CD4-positive, alpha-beta T cell (primary cell): ENCODE measurements around the gene SHTN1. TPM values are rescaled to one million over a fixed set of nuclear protein-coding genes. Genes with fewer than 3 reads are reported as not detected.

ENCODE experiments used
- ATAC-seq: fragments of 200-7000 bp; cut with Tn5 transposase; one replicate; pipeline ENCODE4 v1.10.0; 2022; ENCODE audit warnings: mild to moderate bottlenecking; ENCODE audit not compliant: poor library complexity
- CTCF ChIA-PET: fragments of 350-600 bp; sonication (Branson Sonifier 250); formaldehyde crosslinking; loops from one replicate; lab custom pipeline; 2021; ENCODE audit warnings: antibody characterized with exemption, inconsistent platforms; lab: Charles Lee
- POLR2A ChIA-PET: fragments of 350-600 bp; sonication (Branson Sonifier 250); formaldehyde crosslinking; loops from one replicate; lab custom pipeline; 2021; ENCODE audit warnings: antibody characterized with exemption, inconsistent platforms; lab: Charles Lee
- DNase-seq, 14 experiments: peaks; one replicate each; pipeline ENCODE4 v3.0.0-alpha.2; 2013 to 2020; ENCODE audit warnings: mixed read lengths in 2 of 14
- H3K27ac ChIP-seq, 2 donors: one replicate each; pipeline versions ENCODE4 v1.5.1 to v1.7.0; 2013; ENCODE audit warnings: low read length in 2 of 2, low read depth in 1 of 2, mild to moderate bottlenecking in 1 of 2
- H3K27me3 ChIP-seq, 2 experiments: 1 replicate in 1 of 2; 2 replicates in 1 of 2; pipeline versions ENCODE4 v1.6.1 to v1.7.0; 2013; ENCODE audit warnings: low read length in 2 of 2, control low read depth in 1 of 2, mild to moderate bottlenecking in 1 of 2, moderate library complexity in 1 of 2; ENCODE audit not compliant: insufficient read depth in 2 of 2, control insufficient read depth in 1 of 2
- H3K36me3 ChIP-seq: one replicate; pipeline ENCODE4 v1.6.1; 2013; ENCODE audit warnings: low read length, control low read depth; ENCODE audit not compliant: insufficient read depth
- H3K4me1 ChIP-seq: one replicate; pipeline ENCODE4 v1.6.1; 2013; ENCODE audit warnings: low read length, control low read depth; ENCODE audit not compliant: insufficient read depth
- H3K4me3 ChIP-seq: one replicate; pipeline ENCODE4 v1.5.1; 2013; ENCODE audit warnings: mild to moderate bottlenecking, low read length, moderate library complexity
- H3K9me3 ChIP-seq, 2 experiments: 1 replicate in 1 of 2; 2 replicates in 1 of 2; pipeline versions ENCODE4 v1.6.1 to v1.7.0; 2013; ENCODE audit warnings: low read length in 2 of 2, mild to moderate bottlenecking in 2 of 2, control low read depth in 1 of 2, moderate library complexity in 1 of 2; ENCODE audit not compliant: control insufficient read depth in 1 of 2, insufficient read depth in 1 of 2
- H3K27ac Mint-ChIP-seq: one replicate; pipeline ENCODE4 v1.8.0; 2020; ENCODE audit warnings: mixed read lengths
- H3K27me3 Mint-ChIP-seq: one replicate; pipeline ENCODE4 v1.8.0; 2021; ENCODE audit warnings: mixed read lengths
- H3K36me3 Mint-ChIP-seq: one replicate; pipeline ENCODE4 v1.8.0; 2021; ENCODE audit warnings: low read depth, mixed read lengths
- H3K4me1 Mint-ChIP-seq: one replicate; pipeline ENCODE4 v1.8.0; 2021; ENCODE audit warnings: low read depth, mixed read lengths
- H3K4me3 Mint-ChIP-seq: one replicate; pipeline ENCODE4 v1.8.0; 2020; ENCODE audit warnings: mild to moderate bottlenecking, mixed read lengths
- H3K9me3 Mint-ChIP-seq: one replicate; pipeline ENCODE4 v1.8.0; 2020; ENCODE audit warnings: mixed read lengths
- intact Hi-C, 2 experiments: fragments of 100-400 bp; cut with DNase I in 1 of 2; cut with micrococcal nuclease in 1 of 2; formaldehyde crosslinking; loops; one replicate each; pipeline versions ENCODE4 v1.15.1 to v1.9.0; 2023 to 2025; cut with DNase I, micrococcal nuclease
- polyA plus RNA-seq, 2 donors: library from polyadenylated mRNA; unstranded; fragments of 120-200 nt; gene quantifications; one replicate each; pipeline ENCODE4 v1.2.1, GENCODE V29; 2013
- total RNA-seq, 174 experiments: library from RNA in 2 of 174; stranded (reverse) in 2 of 174; gene quantifications; one replicate each; pipeline ENCODE4 v1.2.3 and lab custom pipeline; 2021 to 2026
- TF ChIP-seq, protein P1 (sequence below): fragments of 200-600 bp; IDR thresholded peaks from one replicate; pipeline ENCODE4 v1.8.0; 2022; ENCODE audit warnings: antibody characterized with exemption, mild to moderate bottlenecking

The SHTN1 gene
- total RNA-seq: under 1 TPM; 0.75 to 0.85 TPM
- polyA plus RNA-seq (2013, experiment 1 of 2): 5.0 TPM
- polyA plus RNA-seq (2013, experiment 2 of 2): 3.2 TPM
- 0 to 11.9 (median 0.83) reads per million in 172 experiments for total RNA-seq (lab: John Stamatoyannopoulos, UW)

GRCh38 chr10:117005026-117005526 lies at the start of gene SHTN1:
Gene SHTN1, minus strand, starts transcription at chr10:117005187. Its CDS starts 108 bp downstream, at chr10:117005079.
- Mint-ChIP-seq H3K9me3 (no peaks in the 10 kb centered on the region), H3K27me3 (peaks cover 69% of the 10 kb centered on the region), H3K27ac (no peak within 1 kb of the TSS), H3K36me3 (no peaks in the 10 kb centered on the region), H3K4me3 (peak within 1 kb of the TSS; percentile 60), H3K4me1 (no peaks in the 10 kb centered on the region)
- peaks cover 14% of the 10 kb centered on the region for H3K4me1 ChIP-seq
- peaks cover 31 to 38% of the 10 kb centered on the region in 2 experiments for H3K27me3 ChIP-seq
- no peak within 1 kb of the TSS for H3K27ac ChIP-seq
- ChIA-PET POLR2A (no interaction called here), CTCF (no interaction called here)
- H3K36me3 ChIP-seq: no peaks in the 10 kb centered on the region
- H3K4me3 ChIP-seq: peak within 1 kb of the TSS; percentile 53
- TF ChIP-seq, protein P1, sequence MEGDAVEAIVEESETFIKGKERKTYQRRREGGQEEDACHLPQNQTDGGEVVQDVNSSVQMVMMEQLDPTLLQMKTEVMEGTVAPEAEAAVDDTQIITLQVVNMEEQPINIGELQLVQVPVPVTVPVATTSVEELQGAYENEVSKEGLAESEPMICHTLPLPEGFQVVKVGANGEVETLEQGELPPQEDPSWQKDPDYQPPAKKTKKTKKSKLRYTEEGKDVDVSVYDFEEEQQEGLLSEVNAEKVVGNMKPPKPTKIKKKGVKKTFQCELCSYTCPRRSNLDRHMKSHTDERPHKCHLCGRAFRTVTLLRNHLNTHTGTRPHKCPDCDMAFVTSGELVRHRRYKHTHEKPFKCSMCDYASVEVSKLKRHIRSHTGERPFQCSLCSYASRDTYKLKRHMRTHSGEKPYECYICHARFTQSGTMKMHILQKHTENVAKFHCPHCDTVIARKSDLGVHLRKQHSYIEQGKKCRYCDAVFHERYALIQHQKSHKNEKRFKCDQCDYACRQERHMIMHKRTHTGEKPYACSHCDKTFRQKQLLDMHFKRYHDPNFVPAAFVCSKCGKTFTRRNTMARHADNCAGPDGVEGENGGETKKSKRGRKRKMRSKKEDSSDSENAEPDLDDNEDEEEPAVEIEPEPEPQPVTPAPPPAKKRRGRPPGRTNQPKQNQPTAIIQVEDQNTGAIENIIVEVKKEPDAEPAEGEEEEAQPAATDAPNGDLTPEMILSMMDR: no peak
- DNase-seq (peak in 7 of 14 experiments; percentile 19 to 56 (median 30)), ATAC-seq (peak; percentile 61)
- intact Hi-C loops: no loop called here
- H3K9me3 ChIP-seq: peaks cover 0 to 8% of the 10 kb centered on the region in 2 experiments

- intact Hi-C loops: no loop called here
- POLR2A ChIA-PET: no interaction called here
- TF ChIP-seq, protein P1: no peak
- peaks cover 6% of the 10 kb centered on the region for H3K9me3 Mint-ChIP-seq
- no peak overlapping the region for H3K4me3 ChIP-seq
- H3K27me3 Mint-ChIP-seq: peaks cover 12% of the 10 kb centered on the region
- H3K4me3 Mint-ChIP-seq: no peak overlapping the region
- no peak for DNase-seq
- H3K4me1 Mint-ChIP-seq: no peaks in the 10 kb centered on the region
- ATAC-seq: no peak
- no peaks in the 10 kb centered on the region for H3K4me1 ChIP-seq
- H3K9me3 ChIP-seq: no peaks in the 10 kb centered on the region
- no peak overlapping the region for H3K27ac ChIP-seq
- no peaks in the 10 kb centered on the region for H3K36me3 Mint-ChIP-seq
- H3K27me3 ChIP-seq: peaks cover 0 to 2% of the 10 kb centered on the region in 2 experiments
- no peak overlapping the region for H3K27ac Mint-ChIP-seq
- no peaks in the 10 kb centered on the region for H3K36me3 ChIP-seq
- CTCF ChIA-PET: no interaction called here
Observed at GRCh38 chr10:117053482-117053881, 48.5 kb upstream of the SHTN1 start.

GRCh38 chr10:117047947-117048346 lies 43.0 kb upstream of the SHTN1 start:
- CTCF ChIA-PET: no interaction called here
- Histone ChIP-seq H3K36me3 (no peaks in the 10 kb centered on the region), H3K27ac (no peak overlapping the region), H3K9me3 (no peaks in the 10 kb centered on the region), H3K27me3 (no peaks in the 10 kb centered on the region), H3K4me3 (no peak overlapping the region), H3K4me1 (no peaks in the 10 kb centered on the region)
- H3K36me3 Mint-ChIP-seq: no peaks in the 10 kb centered on the region
- peaks cover 18% of the 10 kb centered on the region for H3K9me3 Mint-ChIP-seq
- no peak overlapping the region for H3K4me3 Mint-ChIP-seq
- POLR2A ChIA-PET: no interaction called here
- TF ChIP-seq, protein P1: no peak
- H3K4me1 Mint-ChIP-seq: no peaks in the 10 kb centered on the region
- DNase-seq (no peak), ATAC-seq (no peak)
- H3K27me3 Mint-ChIP-seq: peaks cover 11% of the 10 kb centered on the region
- intact Hi-C loops: no loop called here
- no peak overlapping the region for H3K27ac Mint-ChIP-seq
